Sigmoid colon (tissue), 7 donors: ENCODE results near the gene BMP5. TPM values are rescaled to one million over a fixed set of nuclear protein-coding genes. Genes with fewer than 3 reads are reported as not detected.

Experiments
- DNase-seq: peaks from one replicate; pipeline ENCODE4 v3.0.0-alpha.2; 2019
- H3K27ac ChIP-seq, 4 donors: fragments of 200-600 bp; sonication (generic); one replicate each; pipeline ENCODE4 v1.5.1; 2016 to 2019; ENCODE audit warnings: mild to moderate bottlenecking in 1 of 4
- H3K27me3 ChIP-seq, 3 donors: fragments of 200-600 bp; sonication (generic); one replicate each; pipeline ENCODE4 v1.5.1; 2019; ENCODE audit warnings: mild to moderate bottlenecking in 1 of 3
- H3K36me3 ChIP-seq, 4 donors: fragments of 200-600 bp; sonication (generic); one replicate each; pipeline ENCODE4 v1.5.1; 2016 to 2019
- H3K4me1 ChIP-seq, 4 donors: fragments of 200-600 bp; sonication (generic); one replicate each; pipeline ENCODE4 v1.5.1; 2017 to 2019
- H3K4me3 ChIP-seq, 4 donors: fragments of 200-600 bp; sonication (generic); one replicate each; pipeline ENCODE4 v1.5.1; 2017 to 2019; ENCODE audit warnings: mild to moderate bottlenecking in 2 of 4, moderate library complexity in 1 of 4
- H3K9me3 ChIP-seq, 4 donors: fragments of 200-600 bp in 3 of 4; sonication (generic) in 3 of 4; one replicate each; pipeline versions ENCODE4 v1.5.1 to v1.6.1; 2013 to 2019
- CTCF ChIP-seq, 4 experiments: fragments of 450-650 bp in 3 of 4; fragments of 200-600 bp in 1 of 4; IDR thresholded peaks; one replicate each; pipeline ENCODE4 v1.5.1; 2016 to 2019; ENCODE audit warnings: antibody characterized with exemption in 4 of 4, mild to moderate bottlenecking in 3 of 4, moderate library complexity in 2 of 4
- EP300 ChIP-seq, 4 donors: sonication (generic); formaldehyde crosslinking; IDR thresholded peaks; one replicate each; pipeline ENCODE4 v1.6.1; 2017; ENCODE audit warnings: antibody characterized with exemption in 4 of 4
- POLR2A ChIP-seq, 2 donors: fragments of 450-650 bp; IDR thresholded peaks; one replicate each; pipeline ENCODE4 v1.6.1; 2016; ENCODE audit warnings: antibody characterized with exemption in 2 of 2, mild to moderate bottlenecking in 2 of 2, moderate library complexity in 2 of 2
- POLR2AphosphoS5 ChIP-seq, 4 donors: sonication (generic); formaldehyde crosslinking; IDR thresholded peaks; one replicate each; pipeline ENCODE4 v1.6.1; 2017; ENCODE audit warnings: antibody characterized with exemption in 4 of 4
- WGBS, 2 donors: extraction: QIAGEN DNeasy Blood & Tissue Kit; methylation state at CpG; one replicate each; pipeline ENCODE4 v1.1.7; 2013; 5-methylcytosine and 5-hydroxymethylcytosine counted together
- intact Hi-C: fragments of 100-400 bp; cut with DNase I; formaldehyde crosslinking; loops from one replicate; pipeline ENCODE4 v1.15.1; 2023
- polyA plus RNA-seq, 3 donors: library from polyadenylated mRNA; stranded (reverse); fragments of 200-250 nt; gene quantifications; one replicate each; pipeline ENCODE4 v1.2.3, GENCODE V29; 2013
- total RNA-seq, 4 donors: library from RNA; depleted of rRNA; stranded (reverse); fragments of >200 nt; gene quantifications; one replicate each; pipeline ENCODE4 v1.1.0, GENCODE V29; 2016
- donor health status: healthy with polysubstance abuse.
- donor health status: Bipolar disorder and iron deficiency.
- donor health status: healthy.

The BMP5 gene
- total and polyA plus RNA-seq, 7 donors = under 0.01 to 2.4 (median 0.76) TPM; not detected in 2

GRCh38 chr6:55811074-55811473, 64.3 kb downstream of the BMP5 start:
- TF ChIP-seq CTCF (IDR thresholded peaks at IDR 0.05) (no peak), POLR2AphosphoS5 (IDR thresholded peaks at IDR 0.05) (no peak), EP300 (IDR thresholded peaks at IDR 0.05) (no peak)
- 83 to 85% methylated on average over 3 of the region's 3 CpGs for WGBS, 2 donors
- Histone ChIP-seq H3K9me3 (peaks cover 0 to 5% (median 0%) of the 10 kb centered on the region in 4 donors), H3K27me3 (no peaks in the 10 kb centered on the region), H3K4me1 (no peaks in the 10 kb centered on the region), H3K36me3 (no peaks in the 10 kb centered on the region), H3K4me3 (no peak overlapping the region), H3K27ac (no peak overlapping the region)
- intact Hi-C loops = no loop called here
- DNase-seq = no peak

GRCh38 chr6:55802259-55802658, 73.1 kb downstream of the BMP5 start:
- WGBS, 2 donors = 93 to 94% methylated on average over 4 of the region's 4 CpGs
- no peaks in the 10 kb centered on the region for H3K36me3 ChIP-seq
- H3K4me1 ChIP-seq = no peaks in the 10 kb centered on the region
- TF ChIP-seq CTCF (IDR thresholded peaks at IDR 0.05) = no peak
- TF ChIP-seq EP300 (IDR thresholded peaks at IDR 0.05) = no peak
- no peak for TF ChIP-seq POLR2AphosphoS5 (IDR thresholded peaks at IDR 0.05)
- no peak for TF ChIP-seq POLR2A (IDR thresholded peaks at IDR 0.05)
- intact Hi-C loops = no loop called here
- H3K27me3 ChIP-seq = no peaks in the 10 kb centered on the region
- no peak for DNase-seq
- no peak overlapping the region for H3K27ac ChIP-seq
- H3K9me3 ChIP-seq = peaks cover 0 to 5% (median 0%) of the 10 kb centered on the region in 4 donors
- no peak overlapping the region for H3K4me3 ChIP-seq

GRCh38 chr6:55798571-55798970, 76.8 kb downstream of the BMP5 start:
- Histone ChIP-seq H3K36me3 (no peaks in the 10 kb centered on the region), H3K27ac (no peak overlapping the region), H3K4me1 (no peaks in the 10 kb centered on the region), H3K27me3 (no peaks in the 10 kb centered on the region), H3K4me3 (no peak overlapping the region), H3K9me3 (no peaks in the 10 kb centered on the region)
- intact Hi-C loops = no loop called here
- no peak for DNase-seq
- TF ChIP-seq EP300 (IDR thresholded peaks at IDR 0.05) = no peak

GRCh38 chr6:55794136-55794812, 81.1 kb downstream of the BMP5 start:
- no peak overlapping the region for H3K4me3 ChIP-seq
- no peaks in the 10 kb centered on the region for H3K9me3 ChIP-seq
- TF ChIP-seq CTCF (IDR thresholded peaks at IDR 0.05) (no peak), POLR2A (IDR thresholded peaks at IDR 0.05) (no peak), EP300 (IDR thresholded peaks at IDR 0.05) (no peak), POLR2AphosphoS5 (IDR thresholded peaks at IDR 0.05) (no peak)
- no peaks in the 10 kb centered on the region for H3K36me3 ChIP-seq
- no peaks in the 10 kb centered on the region for H3K27me3 ChIP-seq
- intact Hi-C loops = no loop called here
- 88 to 92% methylated on average over 3 of the region's 3 CpGs for WGBS, 2 donors
- DNase-seq = no peak
- no peak overlapping the region for H3K27ac ChIP-seq
- no peaks in the 10 kb centered on the region for H3K4me1 ChIP-seq

- no peaks in the 10 kb centered on the region for H3K27me3 ChIP-seq
- WGBS, 2 donors = 92 to 94% methylated on average over 6 of the region's 6 CpGs
- H3K9me3 ChIP-seq = no peaks in the 10 kb centered on the region
- DNase-seq = no peak
- H3K36me3 ChIP-seq = no peaks in the 10 kb centered on the region
- TF ChIP-seq EP300 (IDR thresholded peaks at IDR 0.05) = no peak
- no peak for TF ChIP-seq POLR2A (IDR thresholded peaks at IDR 0.05)
- TF ChIP-seq CTCF (IDR thresholded peaks at IDR 0.05) = no peak
- TF ChIP-seq POLR2AphosphoS5 (IDR thresholded peaks at IDR 0.05) = no peak
- H3K4me1 ChIP-seq = no peaks in the 10 kb centered on the region
- intact Hi-C loops = no loop called here
- H3K27ac ChIP-seq = no peak overlapping the region
- no peak overlapping the region for H3K4me3 ChIP-seq
Measured at GRCh38 chr6:55785273-55785672, 90.1 kb downstream of the BMP5 start.
